IgD-negative memory B cell (primary cell): Measurements from ENCODE around the gene TBC1D8B. TPM values are rescaled to one million over a fixed set of nuclear protein-coding genes. Genes with fewer than 3 reads are reported as not detected.
A peak's percentile ranks its signal among the peaks of the same experiment; 100 is the strongest.
"Not testable (repeated sequence)": the region's sequence is repeated elsewhere in the genome, so short reads cannot be mapped to it uniquely, and the experiment has no call there.

Experiments used
- H3K27ac Mint-ChIP-seq, 3 donors: one replicate each; pipeline ENCODE4 v1.8.0; 2020 to 2022; ENCODE audit warnings: mild to moderate bottlenecking in 3 of 3, mixed read lengths in 3 of 3, moderate library complexity in 1 of 3
- H3K27me3 Mint-ChIP-seq: one replicate; pipeline ENCODE4 v1.8.0; 2021; ENCODE audit warnings: mixed read lengths
- H3K36me3 Mint-ChIP-seq: one replicate; pipeline ENCODE4 v1.8.0; 2020; ENCODE audit warnings: mild to moderate bottlenecking, mixed read lengths
- H3K4me1 Mint-ChIP-seq, 3 donors: one replicate each; pipeline ENCODE4 v1.8.0; 2020 to 2022; ENCODE audit warnings: mixed read lengths in 3 of 3, mild to moderate bottlenecking in 1 of 3
- H3K4me3 Mint-ChIP-seq, 4 donors: one replicate each; pipeline ENCODE4 v1.8.0; 2020 to 2022; ENCODE audit warnings: mild to moderate bottlenecking in 4 of 4, mixed read lengths in 4 of 4, moderate library complexity in 3 of 4
- H3K9me3 Mint-ChIP-seq, 3 donors: one replicate each; pipeline ENCODE4 v1.8.0; 2020 to 2021; ENCODE audit warnings: mixed read lengths in 3 of 3, mild to moderate bottlenecking in 1 of 3
- polyA plus RNA-seq: library from polyadenylated mRNA; unstranded; fragments of 300-500 nt; fragmentation: Illumina TruSeq; gene quantifications from one replicate; pipeline ENCODE4 v1.2.3, GENCODE V29; 2021

The TBC1D8B gene
- 0.51 TPM for polyA plus RNA-seq

- peaks cover 11% of the 10 kb centered on the region for H3K27me3 Mint-ChIP-seq
- H3K27ac Mint-ChIP-seq: peak within 1 kb of the TSS in 1 of 3 donors; percentile 69
- H3K36me3 Mint-ChIP-seq: no peaks in the 10 kb centered on the region
- H3K9me3 Mint-ChIP-seq: no peaks in the 10 kb centered on the region
- H3K4me3 Mint-ChIP-seq: peak within 1 kb of the TSS; percentile 85 to 96 (median 93)
- peaks cover 4 to 10% (median 7%) of the 10 kb centered on the region in 3 donors for H3K4me1 Mint-ChIP-seq
Observed at GRCh38 chrX:106802388-106803275, at the start of gene TBC1D8B. Gene TBC1D8B, plus strand, starts transcription at chrX:106802673. Its CDS starts 181 bp downstream, at chrX:106802854.

- H3K36me3 Mint-ChIP-seq, H3K4me1 Mint-ChIP-seq, H3K9me3 Mint-ChIP-seq, H3K27ac Mint-ChIP-seq, H3K4me3 Mint-ChIP-seq, H3K27me3 Mint-ChIP-seq: not testable (repeated sequence)
Observed at GRCh38 chrX:106769288-106769687, 33.2 kb upstream of the TBC1D8B start.

DNA sequence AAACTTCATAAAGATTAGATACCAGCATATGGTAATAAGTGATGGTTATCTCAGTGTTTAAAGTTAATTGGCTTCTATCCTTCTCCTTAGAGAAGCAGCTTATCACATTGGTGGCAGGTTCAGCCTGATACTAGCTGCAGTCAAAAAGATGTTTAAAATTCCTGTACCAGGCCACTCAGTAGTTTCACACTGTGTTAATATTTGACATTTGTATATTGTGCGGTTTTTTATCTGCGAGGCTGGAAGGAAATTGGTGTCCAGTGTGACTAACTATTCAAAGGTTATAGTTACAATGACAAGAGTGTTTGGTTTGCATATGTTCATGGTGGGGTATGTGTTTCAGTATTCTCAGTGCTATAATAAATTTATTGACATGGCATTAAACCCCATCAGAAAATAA, 27.5 kb upstream of the TBC1D8B start:
- H3K4me3 Mint-ChIP-seq: no peak overlapping the region
- no peaks in the 10 kb centered on the region for H3K9me3 Mint-ChIP-seq
- H3K27ac Mint-ChIP-seq: no peak overlapping the region
- H3K4me1 Mint-ChIP-seq: no peaks in the 10 kb centered on the region
- H3K27me3 Mint-ChIP-seq: no peaks in the 10 kb centered on the region
- H3K36me3 Mint-ChIP-seq: no peaks in the 10 kb centered on the region

DNA sequence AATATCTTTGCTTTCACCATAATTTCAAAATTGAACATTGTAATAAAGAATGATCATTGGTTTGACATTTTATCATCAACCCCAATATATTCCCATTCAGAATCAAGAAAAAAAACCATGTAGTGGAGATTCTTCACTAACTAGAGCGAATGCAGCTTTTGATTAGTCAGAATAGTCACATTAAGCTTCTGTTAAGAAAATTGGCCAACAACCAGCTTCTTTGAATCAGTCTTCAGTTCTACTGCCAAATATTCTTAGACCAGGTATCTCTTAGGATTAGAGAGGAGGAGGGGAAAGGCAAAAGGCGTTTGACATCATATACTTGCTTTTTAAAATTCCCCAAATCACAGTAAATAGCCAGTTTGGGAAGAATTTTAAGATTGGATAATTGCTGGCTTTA, 22.2 kb upstream of the TBC1D8B start:
- no peaks in the 10 kb centered on the region for H3K4me1 Mint-ChIP-seq
- no peak overlapping the region for H3K4me3 Mint-ChIP-seq
- no peak overlapping the region for H3K27ac Mint-ChIP-seq
- H3K36me3 Mint-ChIP-seq: no peaks in the 10 kb centered on the region
- H3K9me3 Mint-ChIP-seq: no peaks in the 10 kb centered on the region
- H3K27me3 Mint-ChIP-seq: no peaks in the 10 kb centered on the region

GRCh38 chrX:106780664-106781377, 21.7 kb upstream of the TBC1D8B start:
- Mint-ChIP-seq H3K4me3 (no peak overlapping the region), H3K27ac (no peak overlapping the region), H3K27me3 (no peaks in the 10 kb centered on the region), H3K9me3 (no peaks in the 10 kb centered on the region), H3K36me3 (no peaks in the 10 kb centered on the region), H3K4me1 (no peaks in the 10 kb centered on the region)

DNA sequence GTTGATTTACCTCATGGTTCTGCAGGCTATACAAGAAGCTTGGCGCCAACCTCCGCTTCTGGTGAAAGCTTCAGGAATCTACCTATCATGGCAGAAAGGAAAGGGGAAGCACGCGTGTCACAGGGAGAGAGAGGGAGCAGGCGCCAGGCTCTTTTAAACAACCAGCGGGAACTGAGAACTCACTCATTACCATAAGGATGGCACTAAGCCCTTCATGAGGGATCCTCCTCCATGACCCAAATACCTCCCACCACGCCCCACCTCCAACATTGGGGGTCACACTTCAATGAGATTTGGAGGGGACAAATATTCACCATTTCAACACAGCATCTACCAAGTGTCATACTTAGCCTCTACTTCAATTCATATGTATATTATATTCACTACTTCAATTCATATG, 18.8 kb upstream of the TBC1D8B start:
- no peaks in the 10 kb centered on the region for H3K9me3 Mint-ChIP-seq
- H3K4me3 Mint-ChIP-seq: no peak overlapping the region
- H3K27ac Mint-ChIP-seq: no peak overlapping the region
- H3K36me3 Mint-ChIP-seq: no peaks in the 10 kb centered on the region
- H3K27me3 Mint-ChIP-seq: no peaks in the 10 kb centered on the region
- H3K4me1 Mint-ChIP-seq: no peaks in the 10 kb centered on the region

GRCh38 chrX:106791495-106791894, 11.0 kb upstream of the TBC1D8B start:
- Mint-ChIP-seq H3K27me3 (no peaks in the 10 kb centered on the region), H3K27ac (no peak overlapping the region), H3K9me3 (no peaks in the 10 kb centered on the region), H3K36me3 (no peaks in the 10 kb centered on the region), H3K4me3 (no peak overlapping the region), H3K4me1 (no peaks in the 10 kb centered on the region)

DNA sequence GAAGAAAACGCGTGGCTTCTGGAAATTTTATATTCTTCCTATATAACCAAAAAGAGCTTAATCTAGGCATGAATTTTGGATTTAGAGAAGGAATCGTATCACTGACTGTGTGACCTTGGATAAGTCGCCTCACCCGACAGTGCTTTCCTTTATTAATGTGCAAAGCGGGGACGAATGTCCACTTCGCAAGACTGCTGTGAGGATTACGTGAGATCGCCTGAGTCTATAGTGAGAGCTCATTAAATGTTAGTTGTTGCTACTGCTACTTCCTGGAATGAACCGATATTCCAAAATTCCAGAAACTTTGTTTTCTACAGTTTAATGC, 448 bp upstream of the TBC1D8B start:
- Mint-ChIP-seq H3K27ac (no peak overlapping the region), H3K4me1 (peaks cover 4 to 10% (median 7%) of the 10 kb centered on the region in 3 donors), H3K4me3 (peak overlapping the region; percentile 85 to 96 (median 93)), H3K36me3 (no peaks in the 10 kb centered on the region), H3K9me3 (no peaks in the 10 kb centered on the region), H3K27me3 (peaks cover 11% of the 10 kb centered on the region)

- Mint-ChIP-seq H3K36me3 (peaks cover 2% of the 10 kb centered on the region), H3K9me3 (peaks cover 0 to 2% (median 0%) of the 10 kb centered on the region in 3 donors), H3K27ac (no peak overlapping the region)
Observed at GRCh38 chrX:106811131-106811910, 8.8 kb downstream of the TBC1D8B start.

GRCh38 chrX:106812930-106813329, 10.5 kb downstream of the TBC1D8B start:
- not testable (repeated sequence) for H3K4me1 Mint-ChIP-seq, H3K27ac Mint-ChIP-seq, H3K27me3 Mint-ChIP-seq, H3K4me3 Mint-ChIP-seq, H3K36me3 Mint-ChIP-seq, H3K9me3 Mint-ChIP-seq

More at GRCh38 chrX:106811131-106811910, 8.8 kb downstream of the TBC1D8B start:
- H3K4me1 Mint-ChIP-seq: peaks cover 0 to 1% (median 0%) of the 10 kb centered on the region in 3 donors
- H3K27me3 Mint-ChIP-seq: peaks cover 3% of the 10 kb centered on the region
- no peak overlapping the region for H3K4me3 Mint-ChIP-seq

- not testable (repeated sequence) for H3K36me3 Mint-ChIP-seq, H3K27me3 Mint-ChIP-seq, H3K4me1 Mint-ChIP-seq, H3K4me3 Mint-ChIP-seq, H3K27ac Mint-ChIP-seq, H3K9me3 Mint-ChIP-seq
Observed at GRCh38 chrX:106814093-106814492, 11.6 kb downstream of the TBC1D8B start.

- Mint-ChIP-seq H3K36me3 (no peaks in the 10 kb centered on the region), H3K4me3 (no peak overlapping the region), H3K9me3 (peaks cover 0 to 6% (median 5%) of the 10 kb centered on the region in 3 donors), H3K27me3 (peaks cover 3% of the 10 kb centered on the region), H3K4me1 (no peaks in the 10 kb centered on the region), H3K27ac (no peak overlapping the region)
Observed at GRCh38 chrX:106862972-106863688, 60.7 kb downstream of the TBC1D8B start.

- Mint-ChIP-seq H3K4me3 (no peak overlapping the region), H3K36me3 (no peaks in the 10 kb centered on the region), H3K4me1 (no peaks in the 10 kb centered on the region), H3K27me3 (peaks cover 3% of the 10 kb centered on the region), H3K27ac (no peak overlapping the region), H3K9me3 (peaks cover 0 to 6% (median 5%) of the 10 kb centered on the region in 3 donors)
Observed at GRCh38 chrX:106863697-106864096, 61.2 kb downstream of the TBC1D8B start.

GRCh38 chrX:106872796-106873195, 70.3 kb downstream of the TBC1D8B start:
- not testable (repeated sequence) for H3K4me1 Mint-ChIP-seq, H3K27me3 Mint-ChIP-seq, H3K36me3 Mint-ChIP-seq, H3K9me3 Mint-ChIP-seq, H3K27ac Mint-ChIP-seq, H3K4me3 Mint-ChIP-seq

DNA sequence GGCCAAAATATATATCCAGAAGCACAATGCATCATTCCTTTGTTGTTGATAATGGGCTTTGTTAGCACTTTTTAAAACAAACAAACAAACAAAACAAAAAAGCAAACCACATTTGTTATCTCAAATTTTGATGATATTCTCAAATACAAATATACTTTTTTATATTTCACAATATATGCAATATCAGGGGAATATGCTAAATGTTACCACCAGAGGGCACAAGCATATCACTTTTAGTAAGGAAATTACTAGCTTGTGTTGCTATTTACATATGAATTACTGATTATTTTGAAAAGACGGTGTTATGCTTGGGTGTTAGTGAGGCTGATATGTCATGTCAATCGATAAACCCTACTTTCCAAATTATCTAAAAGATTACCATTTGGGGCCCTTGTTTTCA, 71.6 kb downstream of the TBC1D8B start:
- H3K27ac Mint-ChIP-seq: no peak overlapping the region
- H3K9me3 Mint-ChIP-seq: no peaks in the 10 kb centered on the region
- no peak overlapping the region for H3K4me3 Mint-ChIP-seq
- H3K4me1 Mint-ChIP-seq: no peaks in the 10 kb centered on the region
- no peaks in the 10 kb centered on the region for H3K36me3 Mint-ChIP-seq
- peaks cover 2% of the 10 kb centered on the region for H3K27me3 Mint-ChIP-seq
